ENCODE measurements around the gene KIRREL3. TPM values are rescaled to one million over a fixed set of nuclear protein-coding genes. Genes with fewer than 3 reads are reported as not detected.

Gene KIRREL3
- total and polyA plus RNA-seq, 10 donors = 0.50 to 5.4 (median 2.0) TPM

GRCh38 chr11:126514061-126514693 lies 486.4 kb downstream of the KIRREL3 start:
- no peak for TF ChIP-seq POLR2A (IDR thresholded peaks at IDR 0.05)

GRCh38 chr11:126512741-126513715 lies 487.5 kb downstream of the KIRREL3 start:
- H3K4me1 ChIP-seq = no peaks in the 10 kb centered on the region
- no peak overlapping the region for H3K27ac ChIP-seq
- H3K4me3 ChIP-seq = no peak overlapping the region
- WGBS, 5 donors = 69 to 80% (median 74%) methylated on average over 9 to 11 of the region's 11 CpGs
- peak; percentile 60 for DNase-seq
- no peaks in the 10 kb centered on the region for H3K36me3 ChIP-seq
- H3K27me3 ChIP-seq (replicated peaks in 1 of 7) = peaks cover 0 to 12% (median 0%) of the 10 kb centered on the region in 7 donors
- intact Hi-C loops (cut with DNase I; ENCODE audit: low total_unique reads) = no loop called here
- TF ChIP-seq POLR2A (IDR thresholded peaks at IDR 0.05) (no peak), CTCF (IDR thresholded peaks at IDR 0.05 in 8 of 11, conservative IDR thresholded peaks at IDR 0.05 in 3 of 11) (no peak), POLR2AphosphoS5 (IDR thresholded peaks at IDR 0.05) (no peak)
- H3K9me3 ChIP-seq = no peaks in the 10 kb centered on the region

More at GRCh38 chr11:126514061-126514693, 486.4 kb downstream of the KIRREL3 start:
- Histone ChIP-seq H3K27me3 (replicated peaks in 1 of 7) (peaks cover 0 to 15% (median 0%) of the 10 kb centered on the region in 7 donors), H3K4me1 (no peaks in the 10 kb centered on the region), H3K27ac (no peak overlapping the region), H3K4me3 (no peak overlapping the region), H3K36me3 (no peaks in the 10 kb centered on the region), H3K9me3 (no peaks in the 10 kb centered on the region)
- DNase-seq = peak; percentile 36
- intact Hi-C loops (cut with DNase I; ENCODE audit: low total_unique reads) = no loop called here
- WGBS, 5 donors = 71 to 80% (median 75%) methylated on average over 10 of the region's 10 CpGs

GRCh38 chr11:126512251-126512650 lies 488.3 kb downstream of the KIRREL3 start:
- DNase-seq = peak; percentile 62
- Histone ChIP-seq H3K4me1 (no peaks in the 10 kb centered on the region), H3K36me3 (no peaks in the 10 kb centered on the region), H3K4me3 (no peak overlapping the region), H3K27me3 (replicated peaks in 1 of 7) (peaks cover 0 to 20% (median 0%) of the 10 kb centered on the region in 7 donors), H3K27ac (no peak overlapping the region), H3K9me3 (peaks cover 0 to 4% (median 0%) of the 10 kb centered on the region in 8 donors)
- intact Hi-C loops (cut with DNase I; ENCODE audit: low total_unique reads) = no loop called here
- WGBS, 5 donors = 80 to 91% (median 86%) methylated on average over 7 to 8 of the region's 8 CpGs
- TF ChIP-seq POLR2A (IDR thresholded peaks at IDR 0.05) (no peak), CTCF (IDR thresholded peaks at IDR 0.05 in 8 of 11, conservative IDR thresholded peaks at IDR 0.05 in 3 of 11) (no peak), POLR2AphosphoS5 (IDR thresholded peaks at IDR 0.05) (no peak)

- Histone ChIP-seq H3K4me1 (no peaks in the 10 kb centered on the region), H3K27ac (no peak overlapping the region), H3K4me3 (no peak overlapping the region), H3K9me3 (peaks cover 0 to 10% (median 3%) of the 10 kb centered on the region in 8 donors), H3K27me3 (replicated peaks in 1 of 7) (peaks cover 0 to 26% (median 0%) of the 10 kb centered on the region in 7 donors), H3K36me3 (no peaks in the 10 kb centered on the region)
- peak; percentile 57 for DNase-seq
- TF ChIP-seq CTCF (IDR thresholded peaks at IDR 0.05 in 8 of 11, conservative IDR thresholded peaks at IDR 0.05 in 3 of 11) (no peak), POLR2A (IDR thresholded peaks at IDR 0.05) (no peak), POLR2AphosphoS5 (IDR thresholded peaks at IDR 0.05) (no peak)
- 66 to 78% (median 74%) methylated on average over 14 of the region's 14 CpGs for WGBS, 5 donors
- intact Hi-C loops (cut with DNase I; ENCODE audit: low total_unique reads) = no loop called here
Observed at GRCh38 chr11:126511475-126512115, 489.0 kb downstream of the KIRREL3 start.
